ENCODE data around the gene FRMD4A. TPM values are rescaled to one million over a fixed set of nuclear protein-coding genes. Genes with fewer than 3 reads are reported as not detected.

The FRMD4A gene
- total and polyA plus RNA-seq, 2 of the 4 experiments (the other 2 are of a cell fraction) = 30.3 to 68.8 TPM

- TF ChIP-seq MAZ (IDR thresholded peaks at IDR 0.05; ENCODE audit: borderline replicate concordance, low read depth, low read length) = no peak
- no peak for TF ChIP-seq FOS (IDR thresholded peaks at IDR 0.05; ENCODE audit: low read depth, low read length)
These were observed 306.2 kb downstream of the FRMD4A start (continued) for GRCh38 chr10:14024329-14025202.

GRCh38 chr10:14023673-14024328, 306.9 kb downstream of the FRMD4A start:
- Histone ChIP-seq H4K8ac (ENCODE audit: low read depth in 2 of 2, low read length in 2 of 2) (0 out of 4 replicates have a peak overlapping the region, but pooled peaks of 1 of the 2 experiments have one; percentile 43), H3K18ac (ENCODE audit: low read depth, low read length) (no peak overlapping the region), H3K56ac (ENCODE audit: extremely low read depth, insufficient read depth, low read length) (no peak overlapping the region), H4K5ac (ENCODE audit: low read depth, low read length) (no peak overlapping the region), H3K23ac (ENCODE audit: low read depth, low read length) (no peak overlapping the region), H3K4me2 (ENCODE audit: low read depth, low read length) (no peak overlapping the region), H2AK9ac (replicated peaks; ENCODE audit: low read depth, low read length, poor library complexity) (no peak overlapping the region), H3K4me3 (ENCODE audit: insufficient read depth, low read depth, low read length) (no peak overlapping the region), H3K9me3 (ENCODE audit: control insufficient read depth, insufficient read depth, low read length) (no peaks in the 10 kb centered on the region), H2BK120ac (ENCODE audit: low read depth, low read length) (no peak overlapping the region), H2BK5ac (ENCODE audit: low read depth, low read length, poor library complexity, severe bottlenecking) (no peak overlapping the region), H3K9ac (ENCODE audit: low read depth, low read length) (no peak overlapping the region; the same call in 1 of the 2 replicates), H3K4me1 (ENCODE audit: control insufficient read depth, insufficient read depth, low read length) (peaks cover 5% of the 10 kb centered on the region; the same call in 1 of the 2 replicates), H2BK20ac (ENCODE audit: low read depth, low read length) (no peak overlapping the region), H4K91ac (ENCODE audit: insufficient read depth, low read depth, low read length) (no peak overlapping the region), H3K4ac (ENCODE audit: low read depth, low read length) (no peak overlapping the region), H3K27me3 (ENCODE audit: control insufficient read depth, insufficient read depth, low read length) (peaks cover 3% of the 10 kb centered on the region), H3K36me3 (ENCODE audit: control insufficient read depth, insufficient read depth, low read length) (no peaks in the 10 kb centered on the region), H3K9me1 (ENCODE audit: insufficient read depth, low read length) (no peaks in the 10 kb centered on the region), H2AK5ac (ENCODE audit: low read depth, low read length) (no peak overlapping the region), H4K20me1 (ENCODE audit: insufficient read depth, low read length) (no peaks in the 10 kb centered on the region), H3K27ac (ENCODE audit: insufficient read depth, low read length) (no peak overlapping the region), H2AFZ (replicated peaks; ENCODE audit: low read length, poor library complexity) (no peak overlapping the region), H2BK15ac (ENCODE audit: low read depth, low read length) (no peak overlapping the region), H3K79me1 (ENCODE audit: low read depth in 1 of 2, low read length in 2 of 2) (no peaks in the 10 kb centered on the region), H3K14ac (replicated peaks; ENCODE audit: low read depth, low read length) (no peak overlapping the region)
- ChIA-PET POLR2A (ENCODE audit: unreplicated experiment) (no interaction called here), CTCF (interaction anchor here (0.6 to 1.6 kb wide), 3 partner anchors 9 to 52 kb away, joined by 3 to 4 read pairs (median 3); no protein-coding TSS in a partner anchor)
- ATAC-seq (ENCODE audit: low read depth) (no peak), DNase-seq (no peak)
- intact Hi-C loops (cut with micrococcal nuclease) (no loop called here), in situ Hi-C loops (cut with MboI; ENCODE audit: low sequenced_read_pairs) (no loop called here), dilution Hi-C loops (cut with HindIII; ENCODE audit: low sequenced_read_pairs, unreplicated experiment) (no loop called here)
- no TSS peak for BruUV-seq (replicated peaks)
- no CpG with 5 or more reads among the region's 7 CpGs for WGBS, 2 experiments (ENCODE audit: extremely low coverage in 2 of 2, insufficient read length in 1 of 2)
- TF ChIP-seq POLR2A (IDR thresholded peaks at IDR 0.05; ENCODE audit: low read depth, low read length) (no peak), USF2 (IDR thresholded peaks at IDR 0.05; ENCODE audit: low read depth, low read length) (no peak), MXI1 (IDR thresholded peaks at IDR 0.05; ENCODE audit: borderline replicate concordance, low read depth, low read length) (no peak), ELK1 (IDR thresholded peaks at IDR 0.05; ENCODE audit: borderline replicate concordance, low read depth, low read length) (no peak), RAD21 (IDR thresholded peaks at IDR 0.05; ENCODE audit: low read length) (no peak), NFE2L2 (IDR thresholded peaks at IDR 0.05; ENCODE audit: low read depth, low read length) (no peak), MAZ (IDR thresholded peaks at IDR 0.05; ENCODE audit: borderline replicate concordance, low read depth, low read length) (no peak), CHD1 (IDR thresholded peaks at IDR 0.05; ENCODE audit: low read depth, low read length) (no peak), MAFK (IDR thresholded peaks at IDR 0.05; ENCODE audit: low read depth, low read length) (no peak), SMC3 (IDR thresholded peaks at IDR 0.05; ENCODE audit: low read depth, low read length) (no peak), FOS (IDR thresholded peaks at IDR 0.05; ENCODE audit: low read depth, low read length) (no peak), CEBPB (IDR thresholded peaks at IDR 0.05; ENCODE audit: low read depth, low read length) (no peak)

Data from IMR-90 (cell line).